MCF 10A (cell line): Measurements from ENCODE around the gene TMEM33. TPM values are rescaled to one million over a fixed set of nuclear protein-coding genes. Genes with fewer than 3 reads are reported as not detected.

ENCODE experiments used
- BruUV-seq: library from RNA; stranded (reverse); fragments of 400-500 nt; replicated peaks from 2 replicates; lab custom pipeline; 2021; lab: Mats Ljungman, UMichigan
- CTCF ChIA-PET: fragments of 300-600 bp; sonication (Branson Sonifier 250); formaldehyde crosslinking; extraction: SDS; loops from one replicate; lab custom pipeline; 2021; ENCODE audit warnings: antibody characterized with exemption, inconsistent platforms; lab: Yijun Ruan, JAX
- POLR2A ChIA-PET: fragments of 300-600, 350-650 bp; sonication (Branson Sonifier 250); formaldehyde crosslinking; extraction: SDS; loops from one replicate; lab custom pipeline; 2020; ENCODE audit warnings: antibody characterized with exemption, inconsistent platforms; lab: Yijun Ruan, JAX
- DNase-seq: peaks from one replicate; pipeline ENCODE4 v3.0.0-alpha.2; 2018; ENCODE audit not compliant: unreplicated experiment
- H3K27ac Mint-ChIP-seq: one replicate; pipeline ENCODE4 v1.8.0; 2022; ENCODE audit warnings: mild to moderate bottlenecking, low read depth, mixed read lengths; ENCODE audit not compliant: unreplicated experiment
- H3K27me3 Mint-ChIP-seq: one replicate; pipeline ENCODE4 v1.8.0; 2022; ENCODE audit warnings: mixed read lengths; ENCODE audit not compliant: insufficient read depth, unreplicated experiment
- H3K36me3 Mint-ChIP-seq: one replicate; pipeline ENCODE4 v1.8.0; 2022; ENCODE audit warnings: mild to moderate bottlenecking, moderate library complexity, mixed read lengths; ENCODE audit not compliant: insufficient read depth, unreplicated experiment
- H3K4me1 Mint-ChIP-seq: one replicate; pipeline ENCODE4 v1.8.0; 2022; ENCODE audit warnings: mixed read lengths; ENCODE audit not compliant: insufficient read depth, unreplicated experiment
- H3K4me3 Mint-ChIP-seq: one replicate; pipeline ENCODE4 v1.8.0; 2022; ENCODE audit warnings: mild to moderate bottlenecking, moderate library complexity, mixed read lengths; ENCODE audit not compliant: unreplicated experiment
- H3K9me3 Mint-ChIP-seq: one replicate; pipeline ENCODE4 v1.8.0; 2022; ENCODE audit warnings: mixed read lengths; ENCODE audit not compliant: unreplicated experiment
- CTCF ChIP-seq: fragments of 200-600 bp; IDR thresholded peaks from one replicate; pipeline ENCODE4 v1.8.0; 2022; ENCODE audit warnings: antibody characterized with exemption, mild to moderate bottlenecking; ENCODE audit not compliant: unreplicated experiment
- intact Hi-C: fragments of 100-400 bp; cut with micrococcal nuclease; formaldehyde crosslinking; loops from 2 replicates; pipeline ENCODE4 v1.14.1; 2022
- total RNA-seq: library from RNA; stranded (reverse); gene quantifications from 2 replicates; pipeline ENCODE4 v1.2.3, GENCODE V29; 2022

Gene TMEM33
- total RNA-seq, 1 experiment from 2014 or later, result 117 TPM

- no peaks in the 10 kb centered on the region for H3K27me3 Mint-ChIP-seq
- peak; percentile 62 for DNase-seq
- BruUV-seq, result no TSS peak
- H3K4me1 Mint-ChIP-seq, result peaks cover 15% of the 10 kb centered on the region
- no peaks in the 10 kb centered on the region for H3K36me3 Mint-ChIP-seq
- TF ChIP-seq CTCF, result peak; percentile 72
- H3K9me3 Mint-ChIP-seq, result no peaks in the 10 kb centered on the region
- peak overlapping the region; percentile 57 for H3K27ac Mint-ChIP-seq
- H3K4me3 Mint-ChIP-seq, result no peak overlapping the region
- POLR2A ChIA-PET, result interaction anchor here (0.7 to 7.6 kb wide), 11 partner anchors 48 to 196 kb away, joined by 3 to 74 read pairs (median 5); partner anchors contain the start of genes SLC30A9 and TMEM33
- CTCF ChIA-PET, result interaction anchor here (0.6 to 8.7 kb wide), 37 partner anchors 9 to 632 kb away, joined by 3 to 193 read pairs (median 4); partner anchors contain the start of gene PHOX2B
- intact Hi-C loops, result loop anchor here (1.0 to 10.0 kb wide), 3 partner anchors 195 to 631 kb away; partner anchors contain the start of gene UCHL1
Observed at GRCh38 chr4:41887821-41888686, 47.2 kb upstream of the TMEM33 start.

- ChIA-PET POLR2A (interaction anchor here (0.7 to 7.6 kb wide), 10 partner anchors 47 to 194 kb away, joined by 3 to 74 read pairs (median 6); partner anchors contain the start of genes SLC30A9 and TMEM33), CTCF (interaction anchor here (0.6 to 8.7 kb wide), 18 partner anchors 10 to 629 kb away, joined by 3 to 193 read pairs (median 4); partner anchors contain the start of gene PHOX2B)
- BruUV-seq, result no TSS peak
- Mint-ChIP-seq H3K4me1 (peaks cover 15% of the 10 kb centered on the region), H3K27me3 (no peaks in the 10 kb centered on the region), H3K9me3 (no peaks in the 10 kb centered on the region), H3K36me3 (no peaks in the 10 kb centered on the region), H3K27ac (no peak overlapping the region), H3K4me3 (no peak overlapping the region)
- intact Hi-C loops, result loop anchor here (1.0 to 10.0 kb wide), 3 partner anchors 195 to 631 kb away; partner anchors contain the start of gene UCHL1
- DNase-seq, result no peak
- no peak for TF ChIP-seq CTCF
Observed at GRCh38 chr4:41888687-41889074, 46.5 kb upstream of the TMEM33 start.

- Mint-ChIP-seq H3K27ac (no peak overlapping the region), H3K4me1 (peaks cover 20% of the 10 kb centered on the region), H3K9me3 (no peaks in the 10 kb centered on the region), H3K36me3 (no peaks in the 10 kb centered on the region), H3K4me3 (no peak overlapping the region), H3K27me3 (no peaks in the 10 kb centered on the region)
- ChIA-PET CTCF (interaction anchor here (0.7 to 8.7 kb wide), 12 partner anchors 12 to 630 kb away, joined by 3 to 193 read pairs (median 3); no protein-coding TSS in a partner anchor), POLR2A (interaction anchor here (0.6 to 7.6 kb wide), 9 partner anchors 42 to 873 kb away, joined by 3 to 74 read pairs (median 7); partner anchors contain the start of genes SLC30A9 and TMEM33)
- DNase-seq, result peak; percentile 65
- TF ChIP-seq CTCF, result no peak
- BruUV-seq, result no TSS peak
- intact Hi-C loops, result loop anchor here (5.0 to 10.0 kb wide), 2 partner anchors 625 to 632 kb away; partner anchors contain the start of gene UCHL1
Observed at GRCh38 chr4:41889317-41889716, 45.9 kb upstream of the TMEM33 start.

GRCh38 chr4:41890085-41890484, 45.1 kb upstream of the TMEM33 start:
- Mint-ChIP-seq H3K4me1 (peaks cover 13% of the 10 kb centered on the region), H3K27me3 (no peaks in the 10 kb centered on the region), H3K27ac (no peak overlapping the region), H3K9me3 (no peaks in the 10 kb centered on the region), H3K4me3 (no peak overlapping the region), H3K36me3 (no peaks in the 10 kb centered on the region)
- intact Hi-C loops, result no loop called here
- no peak for DNase-seq
- POLR2A ChIA-PET, result interaction anchor here (0.6 to 7.6 kb wide), 6 partner anchors 19 to 197 kb away, joined by 3 to 74 read pairs (median 6); partner anchors contain the start of gene TMEM33
- CTCF ChIA-PET, result interaction anchor here (0.7 to 8.7 kb wide), 7 partner anchors 13 to 197 kb away, joined by 3 to 193 read pairs (median 3); no protein-coding TSS in a partner anchor
- TF ChIP-seq CTCF, result no peak
- BruUV-seq, result no TSS peak
